ENCODE measurements around the gene FBXO33. TPM values are rescaled to one million over a fixed set of nuclear protein-coding genes. Genes with fewer than 3 reads are reported as not detected.

The FBXO33 gene
- total and polyA plus RNA-seq, 2 of the 8 experiments (the other 6 are each of a cell fraction or from before 2014, with no cell fraction given) = 4.7 to 11.5 TPM

DNA sequence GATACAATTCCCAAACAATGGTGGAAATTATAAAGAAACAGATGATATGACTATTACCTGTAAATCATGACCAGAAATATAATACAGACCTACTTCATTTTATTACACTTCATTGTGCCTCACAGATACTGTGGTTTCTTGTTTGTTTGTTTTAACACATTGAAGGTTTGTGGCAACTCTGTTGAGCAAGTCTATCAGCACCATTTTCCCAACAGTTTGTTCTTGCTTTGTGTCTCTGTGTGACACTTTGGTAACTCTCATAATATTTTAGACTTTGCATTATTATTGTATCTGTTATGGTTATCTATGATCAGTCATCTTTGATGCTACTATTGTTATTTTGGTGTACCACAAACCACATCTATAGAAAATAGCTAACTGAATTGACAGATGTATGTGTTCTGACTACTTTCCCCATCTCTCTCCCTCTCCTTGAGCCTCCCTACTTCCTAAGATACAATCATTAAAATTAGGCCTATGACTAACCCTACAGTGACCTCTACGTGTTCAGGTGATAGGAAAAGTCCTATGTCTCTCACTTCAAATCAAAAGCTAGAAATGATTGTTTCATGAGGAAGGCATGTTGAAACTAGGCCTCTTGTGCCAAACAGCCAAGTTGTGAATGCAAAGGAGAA is 49.1 kb downstream of the FBXO33 start:
- TF ChIP-seq, protein P1, sequence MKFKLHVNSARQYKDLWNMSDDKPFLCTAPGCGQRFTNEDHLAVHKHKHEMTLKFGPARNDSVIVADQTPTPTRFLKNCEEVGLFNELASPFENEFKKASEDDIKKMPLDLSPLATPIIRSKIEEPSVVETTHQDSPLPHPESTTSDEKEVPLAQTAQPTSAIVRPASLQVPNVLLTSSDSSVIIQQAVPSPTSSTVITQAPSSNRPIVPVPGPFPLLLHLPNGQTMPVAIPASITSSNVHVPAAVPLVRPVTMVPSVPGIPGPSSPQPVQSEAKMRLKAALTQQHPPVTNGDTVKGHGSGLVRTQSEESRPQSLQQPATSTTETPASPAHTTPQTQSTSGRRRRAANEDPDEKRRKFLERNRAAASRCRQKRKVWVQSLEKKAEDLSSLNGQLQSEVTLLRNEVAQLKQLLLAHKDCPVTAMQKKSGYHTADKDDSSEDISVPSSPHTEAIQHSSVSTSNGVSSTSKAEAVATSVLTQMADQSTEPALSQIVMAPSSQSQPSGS (IDR thresholded peaks at IDR 0.05; ENCODE audit: low read length) = no peak
- TF ChIP-seq, protein P2, sequence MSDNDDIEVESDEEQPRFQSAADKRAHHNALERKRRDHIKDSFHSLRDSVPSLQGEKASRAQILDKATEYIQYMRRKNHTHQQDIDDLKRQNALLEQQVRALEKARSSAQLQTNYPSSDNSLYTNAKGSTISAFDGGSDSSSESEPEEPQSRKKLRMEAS (IDR thresholded peaks at IDR 0.05) = no peak
- TF ChIP-seq TAF7 (optimal IDR thresholded peaks at IDR 0.05; ENCODE audit: borderline replicate concordance, low read depth, low read length) (no peak), MAFK (IDR thresholded peaks at IDR 0.05; ENCODE audit: low read depth, low read length) (no peak), POLR2AphosphoS5 (IDR thresholded peaks at IDR 0.05; ENCODE audit: low read depth, low read length) (no peak), EGR1 (IDR thresholded peaks at IDR 0.05; ENCODE audit: borderline replicate concordance, low read depth, low read length) (no peak)
- no peaks in the 10 kb centered on the region for H3K27me3 ChIP-seq (replicated peaks in 1 of 4; ENCODE audit: control insufficient read depth in 3 of 4, extremely low read depth in 1 of 4, insufficient read depth in 3 of 4, low read length in 3 of 4)
- H3K23me2 ChIP-seq (ENCODE audit: low read depth, low read length) = no peaks in the 10 kb centered on the region
- H2BK15ac ChIP-seq (ENCODE audit: low read length) = no peak overlapping the region
- H2BK20ac ChIP-seq (ENCODE audit: low read length) = no peak overlapping the region
- no peak overlapping the region for H3K18ac ChIP-seq (ENCODE audit: extremely low read depth, low read length)
- no peak overlapping the region for H2AK5ac ChIP-seq (ENCODE audit: low read depth, low read length)
- no peak overlapping the region for H3K9ac ChIP-seq (replicated peaks in 1 of 4; ENCODE audit: extremely low read depth in 1 of 4, low read depth in 3 of 4, low read length in 3 of 4)
- H2AFZ ChIP-seq (ENCODE audit: low read length) = no peak overlapping the region
- no peak overlapping the region for H4K91ac ChIP-seq (replicated peaks; ENCODE audit: insufficient read length, low read length)
- H3K27ac ChIP-seq (ENCODE audit: low read depth, low read length) = no peak overlapping the region
- H2BK12ac ChIP-seq (ENCODE audit: low read depth, low read length) = no peak overlapping the region
- DNase-seq (ENCODE audit: low read depth in 1 of 2, low spot score in 2 of 2) = no peak
- no peaks in the 10 kb centered on the region for H3K79me1 ChIP-seq (ENCODE audit: low read depth, low read length)
- FAIRE-seq = no peak
- no peak overlapping the region for H2BK120ac ChIP-seq (replicated peaks; ENCODE audit: low read depth, low read length)
- 89% methylated on average over 1 of the region's 1 CpG; no CpG with 5 or more reads in 1 of the 2 experiments for WGBS, 2 experiments (ENCODE audit: extremely low coverage in 1 of 2, insufficient coverage in 1 of 2, insufficient read length in 1 of 2, insufficient replicate concordance in 2 of 2, low coverage in 1 of 2, low lambda C conversion rate in 2 of 2, missing lambda C conversion rate in 1 of 2)
- no peak overlapping the region for H3K4me2 ChIP-seq (ENCODE audit: insufficient read depth in 1 of 2, low read depth in 2 of 2, low read length in 2 of 2)
- POLR2A ChIA-PET (ENCODE audit: partially characterized antibody) = interaction anchor here (0.6 kb wide), 1 partner anchor 205 kb away, joined by 4 read pairs; no protein-coding TSS in a partner anchor
- H3K9me3 ChIP-seq (ENCODE audit: insufficient read depth in 2 of 2, low read depth in 1 of 2, low read length in 1 of 2) = no peaks in the 10 kb centered on the region
- H3K14ac ChIP-seq (ENCODE audit: insufficient read length) = no peak overlapping the region
- H4K8ac ChIP-seq (ENCODE audit: extremely low read depth, insufficient read depth, low read length) = no peak overlapping the region
- no peaks in the 10 kb centered on the region for H4K20me1 ChIP-seq (replicated peaks in 1 of 2; ENCODE audit: control insufficient read depth in 1 of 2, insufficient read depth in 2 of 2, low read length in 2 of 2)
- H3K4ac ChIP-seq (replicated peaks; ENCODE audit: insufficient read length, low read depth, low read length) = no peak overlapping the region
- CTCF ChIA-PET (ENCODE audit: partially characterized antibody) = no interaction called here
- no peak overlapping the region for H4K5ac ChIP-seq (ENCODE audit: insufficient read length, low read depth, low read length)
- no peak overlapping the region for H2BK5ac ChIP-seq (ENCODE audit: low read depth, low read length)
- no peak overlapping the region for H3K56ac ChIP-seq (replicated peaks; ENCODE audit: insufficient read length, low read depth, low read length)
- H3K4me1 ChIP-seq (replicated peaks in 1 of 4; ENCODE audit: control insufficient read depth in 3 of 4, insufficient read depth in 4 of 4, low read length in 3 of 4) = no peaks in the 10 kb centered on the region
- H3K36me3 ChIP-seq (ENCODE audit: control insufficient read depth in 2 of 4, insufficient read depth in 4 of 4, low read length in 3 of 4) = no peaks in the 10 kb centered on the region
- H3K79me2 ChIP-seq (ENCODE audit: control insufficient read depth in 1 of 2, insufficient read depth in 2 of 2, low read length in 2 of 2) = no peaks in the 10 kb centered on the region
- H3K4me3 ChIP-seq (ENCODE audit: extremely low read depth in 1 of 4, insufficient read depth in 2 of 4, low read depth in 3 of 4, low read length in 4 of 4) = no peak overlapping the region
- no peak overlapping the region for H3K23ac ChIP-seq (ENCODE audit: insufficient read length)

All from H1 (cell line).